ENCODE measurements around the gene GGT5. TPM values are rescaled to one million over a fixed set of nuclear protein-coding genes. Genes with fewer than 3 reads are reported as not detected.

The GGT5 gene
- total and polyA plus RNA-seq, 2 of the 13 experiments (the other 11 are each of a cell fraction or from before 2014, with no cell fraction given) = 0.69 to 3.1 TPM

DNA sequence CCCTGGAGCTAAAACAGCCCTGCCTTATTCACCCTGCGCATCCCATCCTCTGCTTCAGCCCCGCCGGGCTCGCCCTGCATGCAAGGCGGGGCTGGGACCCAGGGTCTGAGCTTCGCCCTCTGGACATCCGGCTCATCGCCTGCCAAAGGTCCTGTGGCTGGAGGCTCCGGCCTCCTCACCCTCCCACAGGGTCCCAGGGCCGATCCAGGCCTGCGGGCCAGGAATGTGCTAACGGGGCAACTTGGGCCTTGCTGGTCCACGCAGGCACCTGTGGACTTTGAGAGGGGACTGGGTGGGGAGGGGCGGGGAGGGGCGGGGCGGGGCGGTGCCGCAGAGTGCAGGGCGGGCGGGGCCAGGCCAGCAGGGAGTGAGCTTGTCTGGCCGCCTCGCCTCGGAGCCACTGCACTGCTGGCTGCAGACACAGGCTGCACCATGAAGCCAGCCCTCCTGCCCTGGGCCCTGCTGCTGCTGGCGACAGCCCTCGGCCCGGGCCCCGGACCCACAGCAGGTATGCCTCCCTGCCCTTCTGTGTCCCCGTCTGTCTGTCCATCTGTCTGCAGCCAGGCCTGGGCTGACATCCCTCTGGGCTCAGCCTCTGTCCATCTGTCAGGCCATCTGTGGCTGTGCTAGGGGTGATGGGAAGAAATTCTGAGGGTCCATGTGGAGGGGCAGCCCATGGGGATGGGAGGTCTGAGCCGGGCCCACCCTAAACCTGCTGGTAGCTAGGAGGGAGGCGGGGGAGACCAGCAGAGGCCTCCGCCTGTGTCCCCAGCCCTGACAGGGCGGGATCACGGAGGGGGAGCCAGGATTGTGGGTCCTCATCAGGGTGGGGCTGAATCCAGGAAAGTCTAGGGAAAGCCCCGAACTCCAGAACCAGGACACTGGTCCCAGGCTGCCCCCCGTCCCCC, 63.5 kb downstream of the GGT5 start, which contains the start of gene SUSD2 (continued):
- TF ChIP-seq UBTF (CRISPR knock-in tag; IDR thresholded peaks at IDR 0.05) (peak; percentile 74), ZNF263 (CRISPR knock-in tag; IDR thresholded peaks at IDR 0.05) (peak; percentile 38; the same call in 1 of the 2 replicates), MTA1 (CRISPR knock-in tag; IDR thresholded peaks at IDR 0.05; ENCODE audit: borderline replicate concordance) (peak; percentile 41; the same call in 1 of the 2 replicates), KDM2A (CRISPR knock-in tag; IDR thresholded peaks at IDR 0.05; ENCODE audit: borderline replicate concordance, low read depth) (peak; percentile 63; the same call in 1 of the 2 replicates), HMGA1 (CRISPR knock-in tag; conservative IDR thresholded peaks at IDR 0.05) (no peak)
- TF ChIP-seq, protein P1, sequence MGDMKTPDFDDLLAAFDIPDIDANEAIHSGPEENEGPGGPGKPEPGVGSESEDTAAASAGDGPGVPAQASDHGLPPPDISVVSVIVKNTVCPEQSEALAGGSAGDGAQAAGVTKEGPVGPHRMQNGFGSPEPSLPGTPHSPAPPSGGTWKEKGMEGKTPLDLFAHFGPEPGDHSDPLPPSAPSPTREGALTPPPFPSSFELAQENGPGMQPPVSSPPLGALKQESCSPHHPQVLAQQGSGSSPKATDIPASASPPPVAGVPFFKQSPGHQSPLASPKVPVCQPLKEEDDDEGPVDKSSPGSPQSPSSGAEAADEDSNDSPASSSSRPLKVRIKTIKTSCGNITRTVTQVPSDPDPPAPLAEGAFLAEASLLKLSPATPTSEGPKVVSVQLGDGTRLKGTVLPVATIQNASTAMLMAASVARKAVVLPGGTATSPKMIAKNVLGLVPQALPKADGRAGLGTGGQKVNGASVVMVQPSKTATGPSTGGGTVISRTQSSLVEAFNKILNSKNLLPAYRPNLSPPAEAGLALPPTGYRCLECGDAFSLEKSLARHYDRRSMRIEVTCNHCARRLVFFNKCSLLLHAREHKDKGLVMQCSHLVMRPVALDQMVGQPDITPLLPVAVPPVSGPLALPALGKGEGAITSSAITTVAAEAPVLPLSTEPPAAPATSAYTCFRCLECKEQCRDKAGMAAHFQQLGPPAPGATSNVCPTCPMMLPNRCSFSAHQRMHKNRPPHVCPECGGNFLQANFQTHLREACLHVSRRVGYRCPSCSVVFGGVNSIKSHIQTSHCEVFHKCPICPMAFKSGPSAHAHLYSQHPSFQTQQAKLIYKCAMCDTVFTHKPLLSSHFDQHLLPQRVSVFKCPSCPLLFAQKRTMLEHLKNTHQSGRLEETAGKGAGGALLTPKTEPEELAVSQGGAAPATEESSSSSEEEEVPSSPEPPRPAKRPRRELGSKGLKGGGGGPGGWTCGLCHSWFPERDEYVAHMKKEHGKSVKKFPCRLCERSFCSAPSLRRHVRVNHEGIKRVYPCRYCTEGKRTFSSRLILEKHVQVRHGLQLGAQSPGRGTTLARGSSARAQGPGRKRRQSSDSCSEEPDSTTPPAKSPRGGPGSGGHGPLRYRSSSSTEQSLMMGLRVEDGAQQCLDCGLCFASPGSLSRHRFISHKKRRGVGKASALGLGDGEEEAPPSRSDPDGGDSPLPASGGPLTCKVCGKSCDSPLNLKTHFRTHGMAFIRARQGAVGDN (CRISPR knock-in tag; IDR thresholded peaks at IDR 0.05) = peak; percentile 81
- TF ChIP-seq, protein P2, sequence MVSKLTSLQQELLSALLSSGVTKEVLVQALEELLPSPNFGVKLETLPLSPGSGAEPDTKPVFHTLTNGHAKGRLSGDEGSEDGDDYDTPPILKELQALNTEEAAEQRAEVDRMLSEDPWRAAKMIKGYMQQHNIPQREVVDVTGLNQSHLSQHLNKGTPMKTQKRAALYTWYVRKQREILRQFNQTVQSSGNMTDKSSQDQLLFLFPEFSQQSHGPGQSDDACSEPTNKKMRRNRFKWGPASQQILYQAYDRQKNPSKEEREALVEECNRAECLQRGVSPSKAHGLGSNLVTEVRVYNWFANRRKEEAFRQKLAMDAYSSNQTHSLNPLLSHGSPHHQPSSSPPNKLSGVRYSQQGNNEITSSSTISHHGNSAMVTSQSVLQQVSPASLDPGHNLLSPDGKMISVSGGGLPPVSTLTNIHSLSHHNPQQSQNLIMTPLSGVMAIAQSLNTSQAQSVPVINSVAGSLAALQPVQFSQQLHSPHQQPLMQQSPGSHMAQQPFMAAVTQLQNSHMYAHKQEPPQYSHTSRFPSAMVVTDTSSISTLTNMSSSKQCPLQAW (CRISPR knock-in tag; IDR thresholded peaks at IDR 0.05) = 0 out of 2 replicates have a peak, but pooled peaks have one; percentile 30
- TF ChIP-seq, protein P3, sequence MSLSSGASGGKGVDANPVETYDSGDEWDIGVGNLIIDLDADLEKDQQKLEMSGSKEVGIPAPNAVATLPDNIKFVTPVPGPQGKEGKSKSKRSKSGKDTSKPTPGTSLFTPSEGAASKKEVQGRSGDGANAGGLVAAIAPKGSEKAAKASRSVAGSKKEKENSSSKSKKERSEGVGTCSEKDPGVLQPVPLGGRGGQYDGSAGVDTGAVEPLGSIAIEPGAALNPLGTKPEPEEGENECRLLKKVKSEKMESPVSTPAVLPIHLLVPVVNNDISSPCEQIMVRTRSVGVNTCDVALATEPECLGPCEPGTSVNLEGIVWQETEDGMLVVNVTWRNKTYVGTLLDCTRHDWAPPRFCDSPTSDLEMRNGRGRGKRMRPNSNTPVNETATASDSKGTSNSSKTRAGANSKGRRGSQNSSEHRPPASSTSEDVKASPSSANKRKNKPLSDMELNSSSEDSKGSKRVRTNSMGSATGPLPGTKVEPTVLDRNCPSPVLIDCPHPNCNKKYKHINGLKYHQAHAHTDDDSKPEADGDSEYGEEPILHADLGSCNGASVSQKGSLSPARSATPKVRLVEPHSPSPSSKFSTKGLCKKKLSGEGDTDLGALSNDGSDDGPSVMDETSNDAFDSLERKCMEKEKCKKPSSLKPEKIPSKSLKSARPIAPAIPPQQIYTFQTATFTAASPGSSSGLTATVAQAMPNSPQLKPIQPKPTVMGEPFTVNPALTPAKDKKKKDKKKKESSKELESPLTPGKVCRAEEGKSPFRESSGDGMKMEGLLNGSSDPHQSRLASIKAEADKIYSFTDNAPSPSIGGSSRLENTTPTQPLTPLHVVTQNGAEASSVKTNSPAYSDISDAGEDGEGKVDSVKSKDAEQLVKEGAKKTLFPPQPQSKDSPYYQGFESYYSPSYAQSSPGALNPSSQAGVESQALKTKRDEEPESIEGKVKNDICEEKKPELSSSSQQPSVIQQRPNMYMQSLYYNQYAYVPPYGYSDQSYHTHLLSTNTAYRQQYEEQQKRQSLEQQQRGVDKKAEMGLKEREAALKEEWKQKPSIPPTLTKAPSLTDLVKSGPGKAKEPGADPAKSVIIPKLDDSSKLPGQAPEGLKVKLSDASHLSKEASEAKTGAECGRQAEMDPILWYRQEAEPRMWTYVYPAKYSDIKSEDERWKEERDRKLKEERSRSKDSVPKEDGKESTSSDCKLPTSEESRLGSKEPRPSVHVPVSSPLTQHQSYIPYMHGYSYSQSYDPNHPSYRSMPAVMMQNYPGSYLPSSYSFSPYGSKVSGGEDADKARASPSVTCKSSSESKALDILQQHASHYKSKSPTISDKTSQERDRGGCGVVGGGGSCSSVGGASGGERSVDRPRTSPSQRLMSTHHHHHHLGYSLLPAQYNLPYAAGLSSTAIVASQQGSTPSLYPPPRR (CRISPR knock-in tag; IDR thresholded peaks at IDR 0.05; ENCODE audit: borderline replicate concordance) = peak; percentile 38; the same call in 1 of the 2 replicates
- TF ChIP-seq, protein P4, sequence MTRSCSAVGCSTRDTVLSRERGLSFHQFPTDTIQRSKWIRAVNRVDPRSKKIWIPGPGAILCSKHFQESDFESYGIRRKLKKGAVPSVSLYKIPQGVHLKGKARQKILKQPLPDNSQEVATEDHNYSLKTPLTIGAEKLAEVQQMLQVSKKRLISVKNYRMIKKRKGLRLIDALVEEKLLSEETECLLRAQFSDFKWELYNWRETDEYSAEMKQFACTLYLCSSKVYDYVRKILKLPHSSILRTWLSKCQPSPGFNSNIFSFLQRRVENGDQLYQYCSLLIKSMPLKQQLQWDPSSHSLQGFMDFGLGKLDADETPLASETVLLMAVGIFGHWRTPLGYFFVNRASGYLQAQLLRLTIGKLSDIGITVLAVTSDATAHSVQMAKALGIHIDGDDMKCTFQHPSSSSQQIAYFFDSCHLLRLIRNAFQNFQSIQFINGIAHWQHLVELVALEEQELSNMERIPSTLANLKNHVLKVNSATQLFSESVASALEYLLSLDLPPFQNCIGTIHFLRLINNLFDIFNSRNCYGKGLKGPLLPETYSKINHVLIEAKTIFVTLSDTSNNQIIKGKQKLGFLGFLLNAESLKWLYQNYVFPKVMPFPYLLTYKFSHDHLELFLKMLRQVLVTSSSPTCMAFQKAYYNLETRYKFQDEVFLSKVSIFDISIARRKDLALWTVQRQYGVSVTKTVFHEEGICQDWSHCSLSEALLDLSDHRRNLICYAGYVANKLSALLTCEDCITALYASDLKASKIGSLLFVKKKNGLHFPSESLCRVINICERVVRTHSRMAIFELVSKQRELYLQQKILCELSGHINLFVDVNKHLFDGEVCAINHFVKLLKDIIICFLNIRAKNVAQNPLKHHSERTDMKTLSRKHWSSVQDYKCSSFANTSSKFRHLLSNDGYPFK (CRISPR knock-in tag; IDR thresholded peaks at IDR 0.05; ENCODE audit: borderline replicate concordance) = peak; percentile 90; the same call in 1 of the 2 replicates

All from HepG2 (cell line).